A549 (cell line): ENCODE data around the gene ACVRL1. TPM values are rescaled to one million over a fixed set of nuclear protein-coding genes. Genes with fewer than 3 reads are reported as not detected.

Source experiments
- ATAC-seq, 2 experiments: fragments of 200-7000 bp in 1 of 2; fragments of >200 bp in 1 of 2; cut with Nextera tagmentation in 1 of 2; cut with Tn5 transposase in 1 of 2; 3 replicates each; pipeline versions ENCODE4 v1.8.0 to v1.9.1; 2018 to 2020; ENCODE audit warnings: mild to moderate bottlenecking in 1 of 2, moderate library complexity in 1 of 2
- CTCF ChIA-PET: fragments of 300-600 bp; sonication (Branson Sonifier 250); formaldehyde crosslinking; extraction: SDS; loops from one replicate; lab custom pipeline; 2021; ENCODE audit warnings: antibody characterized with exemption, inconsistent platforms; lab: Yijun Ruan, JAX
- POLR2A ChIA-PET: fragments of 350-600 bp; formaldehyde crosslinking; extraction: SDS; loops from one replicate; lab custom pipeline; 2021; ENCODE audit warnings: antibody characterized with exemption, inconsistent platforms; lab: Yijun Ruan, JAX
- DNase-seq, 2 experiments: peaks; one replicate each; pipeline versions ENCODE4 v3.0.0 to v3.0.0-alpha.2; 2011 to 2016; ENCODE audit warnings: low read depth in 1 of 2, low spot score in 1 of 2
- FAIRE-seq: peaks from 2 replicates; lab custom pipeline; 2011; peaks lifted over from hg19 to GRCh38; lab: Jason Lieb, UNC
- H3K27ac ChIP-seq, 2 experiments: fragments of >200 bp; sonication (Bioruptor Twin); formaldehyde crosslinking; 3 replicates each; pipeline ENCODE4 v1.5.1; 2016 to 2017
- H3K4me1 ChIP-seq: fragments of >200 bp; sonication (Bioruptor Twin); formaldehyde crosslinking; 3 replicates; pipeline ENCODE4 v1.6.1; 2016
- H3K4me2 ChIP-seq: fragments of >200 bp; sonication (Bioruptor Twin); formaldehyde crosslinking; 3 replicates; pipeline ENCODE4 v1.6.1; 2016
- H3K4me3 ChIP-seq: fragments of >200 bp; sonication (Bioruptor Twin); formaldehyde crosslinking; 3 replicates; pipeline ENCODE4 v1.5.1; 2016
- H3K9me3 ChIP-seq: fragments of >200 bp; sonication (Bioruptor Twin); formaldehyde crosslinking; 3 replicates; pipeline ENCODE4 v1.6.1; 2016
- CEBPB ChIP-seq, 2 experiments: fragments of >200 bp in 1 of 2; sonication (Bioruptor Twin) in 1 of 2; formaldehyde crosslinking in 1 of 2; IDR thresholded peaks; 2 replicates each; pipeline ENCODE4 v1.6.1; 2012 to 2016
- CHD2 ChIP-seq: fragments of 150-350 bp; IDR thresholded peaks from 2 replicates; pipeline ENCODE4 v1.6.1; 2014; ENCODE audit warnings: low read length; ENCODE audit not compliant: partially characterized antibody
- ESRRA ChIP-seq: fragments of 150-350 bp; IDR thresholded peaks from 2 replicates; pipeline ENCODE4 v1.6.1; 2014; ENCODE audit warnings: mild to moderate bottlenecking, low read length, borderline replicate concordance
- GATA3 ChIP-seq: IDR thresholded peaks from 2 replicates; pipeline ENCODE4 v1.6.1; 2012; ENCODE audit warnings: borderline replicate concordance
- HES2 ChIP-seq: fragments of >200 bp; sonication (Bioruptor Twin); formaldehyde crosslinking; IDR thresholded peaks from 2 replicates; pipeline ENCODE4 v1.6.1; 2016
- HOXA7 ChIP-seq: fragments of 250-450 bp; sonication (Bioruptor Pico); IDR thresholded peaks from 2 replicates; pipeline ENCODE4 v1.5.0; 2020; ENCODE audit warnings: mild to moderate bottlenecking, moderate library complexity
- HOXB13 ChIP-seq: fragments of 250-450 bp; sonication (Bioruptor Pico); IDR thresholded peaks from 2 replicates; pipeline ENCODE4 v1.5.0; 2020; ENCODE audit warnings: low read depth, mild to moderate bottlenecking, moderate library complexity
- HOXB5 ChIP-seq: fragments of 250-450 bp; sonication (Bioruptor Pico); IDR thresholded peaks from 2 replicates; pipeline ENCODE4 v1.5.0; 2020; ENCODE audit warnings: mild to moderate bottlenecking, moderate library complexity
- KDM1A ChIP-seq: fragments of 200-600 bp; sonication (generic); IDR thresholded peaks from 2 replicates; pipeline ENCODE4 v1.6.1; 2016; ENCODE audit warnings: low read depth, mild to moderate bottlenecking
- KDM5A ChIP-seq: fragments of 200-600 bp; sonication (generic); IDR thresholded peaks from 2 replicates; pipeline ENCODE4 v1.6.1; 2016; ENCODE audit warnings: antibody characterized with exemption, mild to moderate bottlenecking
- MAFK ChIP-seq: fragments of 450-650 bp; IDR thresholded peaks from 2 replicates; pipeline ENCODE4 v1.6.1; 2014; ENCODE audit not compliant: partially characterized antibody
- NFE2L2 ChIP-seq: fragments of 150-350 bp; conservative IDR thresholded peaks from 2 replicates; pipeline ENCODE4 v1.6.1; 2014; ENCODE audit warnings: low read length
- NPAS2 ChIP-seq: fragments of 250-450 bp; sonication (Bioruptor Pico); IDR thresholded peaks from 2 replicates; pipeline ENCODE4 v1.8.0; 2022; ENCODE audit warnings: mild to moderate bottlenecking, moderate library complexity, borderline replicate concordance
- PHF8 ChIP-seq: fragments of 200-600 bp; sonication (generic); IDR thresholded peaks from 2 replicates; pipeline ENCODE4 v1.6.1; 2016; ENCODE audit warnings: low read depth, mild to moderate bottlenecking, antibody characterized with exemption, moderate library complexity, borderline replicate concordance
- POLR2A ChIP-seq: IDR thresholded peaks from 2 replicates; pipeline ENCODE4 v1.6.1; 2012; ENCODE audit warnings: mild to moderate bottlenecking, low read length
- POLR2AphosphoS2 ChIP-seq: conservative IDR thresholded peaks from 2 replicates; pipeline ENCODE4 v1.6.1; 2012; ENCODE audit warnings: low read length, improper control_type of control experiment, inconsistent platforms
- RARB ChIP-seq: fragments of 250-450 bp; sonication (Bioruptor Pico); IDR thresholded peaks from 2 replicates; pipeline ENCODE4 v1.8.0; 2021; ENCODE audit warnings: mild to moderate bottlenecking, moderate library complexity
- TP53 ChIP-seq: fragments of 250-450 bp; sonication (Bioruptor Pico); IDR thresholded peaks from 2 replicates; pipeline ENCODE4 v1.5.0; 2021; ENCODE audit warnings: mild to moderate bottlenecking, moderate library complexity
- ZC3H11A ChIP-seq: fragments of 450-650 bp; IDR thresholded peaks from 2 replicates; pipeline ENCODE4 v1.6.1; 2014; ENCODE audit warnings: antibody characterized with exemption, mild to moderate bottlenecking
- WGBS: methylation state at CpG from one replicate; pipeline ENCODE4 v1.1.6; 2017; ENCODE audit errors: missing lambda C conversion rate; 5-methylcytosine and 5-hydroxymethylcytosine counted together
- polyA plus RNA-seq, 4 experiments: library from polyadenylated mRNA; depleted of rRNA in 3 of 4; stranded (reverse); fragments of >200 nt; fragmentation: RNase III in 1 of 4; extraction: RNeasy Plus Mini Kit Qiagen cat#74134 plus additional on column Dnase treatment in 1 of 4; gene quantifications; 2 replicates in 3 of 4; 3 replicates in 1 of 4; pipeline ENCODE4 v1.2.3, GENCODE V29; 2011 to 2017
- TF ChIP-seq, protein P1 (sequence below): fragments of >200 bp; sonication (Bioruptor Twin); formaldehyde crosslinking; IDR thresholded peaks from 3 replicates; pipeline ENCODE4 v1.5.1; 2016
- TF ChIP-seq, protein P2 (sequence below): fragments of >200 bp; sonication (Bioruptor Twin); formaldehyde crosslinking; IDR thresholded peaks from 3 replicates; pipeline ENCODE4 v1.6.1; 2016
- TF ChIP-seq, protein P3 (sequence below): IDR thresholded peaks from 2 replicates; pipeline ENCODE4 v1.6.1; 2012
- TF ChIP-seq, protein P4 (sequence below): fragments of 250-450 bp; sonication (Bioruptor Pico); IDR thresholded peaks from 2 replicates; pipeline ENCODE4 v1.5.0; 2021; ENCODE audit warnings: mild to moderate bottlenecking, moderate library complexity, borderline replicate concordance
- TF ChIP-seq, protein P5 (sequence below): IDR thresholded peaks from 2 replicates; pipeline ENCODE4 v1.6.1; 2012

ACVRL1 gene
- polyA plus RNA-seq, 2 of the 4 experiments (the other 2 are of a cell fraction) = 0.03 TPM; not detected in 1

GRCh38 chr12:51867796-51868428, 39.4 kb upstream of the ACVRL1 start:
- Histone ChIP-seq H3K27ac (no peak overlapping the region), H3K4me2 (no peak overlapping the region), H3K4me1 (no peaks in the 10 kb centered on the region), H3K4me3 (no peak overlapping the region), H3K9me3 (no peaks in the 10 kb centered on the region)
- ChIA-PET POLR2A (no interaction called here), CTCF (interaction anchor here (0.6 to 2.2 kb wide), 7 partner anchors 7 to 67 kb away, joined by 3 to 12 read pairs (median 3); no protein-coding TSS in a partner anchor)
- DNase-seq = no peak
- TF ChIP-seq MAFK (no peak), POLR2A (no peak), CHD2 (no peak), KDM5A (no peak), ESRRA (no peak), KDM1A (no peak), HOXB13 (CRISPR knock-in tag) (no peak), RARB (CRISPR knock-in tag) (no peak), GATA3 (no peak), HOXA7 (CRISPR knock-in tag) (no peak), POLR2AphosphoS2 (no peak), HOXB5 (CRISPR knock-in tag) (no peak)
- TF ChIP-seq, protein P1, sequence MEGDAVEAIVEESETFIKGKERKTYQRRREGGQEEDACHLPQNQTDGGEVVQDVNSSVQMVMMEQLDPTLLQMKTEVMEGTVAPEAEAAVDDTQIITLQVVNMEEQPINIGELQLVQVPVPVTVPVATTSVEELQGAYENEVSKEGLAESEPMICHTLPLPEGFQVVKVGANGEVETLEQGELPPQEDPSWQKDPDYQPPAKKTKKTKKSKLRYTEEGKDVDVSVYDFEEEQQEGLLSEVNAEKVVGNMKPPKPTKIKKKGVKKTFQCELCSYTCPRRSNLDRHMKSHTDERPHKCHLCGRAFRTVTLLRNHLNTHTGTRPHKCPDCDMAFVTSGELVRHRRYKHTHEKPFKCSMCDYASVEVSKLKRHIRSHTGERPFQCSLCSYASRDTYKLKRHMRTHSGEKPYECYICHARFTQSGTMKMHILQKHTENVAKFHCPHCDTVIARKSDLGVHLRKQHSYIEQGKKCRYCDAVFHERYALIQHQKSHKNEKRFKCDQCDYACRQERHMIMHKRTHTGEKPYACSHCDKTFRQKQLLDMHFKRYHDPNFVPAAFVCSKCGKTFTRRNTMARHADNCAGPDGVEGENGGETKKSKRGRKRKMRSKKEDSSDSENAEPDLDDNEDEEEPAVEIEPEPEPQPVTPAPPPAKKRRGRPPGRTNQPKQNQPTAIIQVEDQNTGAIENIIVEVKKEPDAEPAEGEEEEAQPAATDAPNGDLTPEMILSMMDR = no peak
- TF ChIP-seq, protein P2, sequence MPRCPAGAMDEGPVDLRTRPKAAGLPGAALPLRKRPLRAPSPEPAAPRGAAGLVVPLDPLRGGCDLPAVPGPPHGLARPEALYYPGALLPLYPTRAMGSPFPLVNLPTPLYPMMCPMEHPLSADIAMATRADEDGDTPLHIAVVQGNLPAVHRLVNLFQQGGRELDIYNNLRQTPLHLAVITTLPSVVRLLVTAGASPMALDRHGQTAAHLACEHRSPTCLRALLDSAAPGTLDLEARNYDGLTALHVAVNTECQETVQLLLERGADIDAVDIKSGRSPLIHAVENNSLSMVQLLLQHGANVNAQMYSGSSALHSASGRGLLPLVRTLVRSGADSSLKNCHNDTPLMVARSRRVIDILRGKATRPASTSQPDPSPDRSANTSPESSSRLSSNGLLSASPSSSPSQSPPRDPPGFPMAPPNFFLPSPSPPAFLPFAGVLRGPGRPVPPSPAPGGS = no peak
- 87% methylated on average over 12 of the region's 12 CpGs for WGBS
- FAIRE-seq = no peak
- no peak for ATAC-seq

DNA sequence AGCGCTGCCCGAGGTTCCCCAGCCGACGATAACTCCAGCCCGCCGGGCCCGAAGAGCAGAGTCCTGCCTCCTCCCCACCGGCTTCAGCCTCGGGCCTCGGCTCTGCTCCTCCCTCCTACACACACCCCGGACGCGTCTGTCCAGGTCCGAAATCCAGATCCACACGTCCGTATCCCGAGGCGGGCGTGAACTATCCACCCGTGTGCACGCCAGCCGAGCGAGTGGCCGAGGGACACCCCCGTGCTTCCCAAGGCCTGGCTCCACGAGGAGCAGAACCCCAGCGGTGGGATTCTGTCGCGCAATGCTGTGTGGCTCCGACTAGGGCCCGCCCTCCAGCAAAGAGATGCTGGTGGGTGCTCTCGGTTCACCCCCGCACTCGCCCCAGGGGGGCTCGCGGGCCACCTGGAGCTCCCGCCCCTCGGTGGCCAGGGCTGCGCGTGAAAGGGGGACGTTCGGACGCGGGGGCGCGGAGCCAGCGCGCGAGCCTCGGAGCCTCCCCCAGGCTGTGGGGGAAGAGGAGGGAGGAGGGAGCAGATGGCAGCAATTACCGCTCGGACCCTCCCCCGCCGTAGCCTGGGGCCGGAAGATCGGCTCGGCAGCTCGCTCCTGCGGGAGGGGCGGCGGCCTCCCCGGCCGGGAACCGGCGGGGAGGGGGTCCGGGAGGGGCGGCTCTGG, 38.3 kb upstream of the ACVRL1 start:
- WGBS = 88% methylated on average over 54 of the region's 67 CpGs
- POLR2A ChIA-PET = no interaction called here
- H3K4me3 ChIP-seq = no peak overlapping the region

More for the DNA sequence above, 38.3 kb upstream of the ACVRL1 start:
- ATAC-seq (no peak), FAIRE-seq (no peak), DNase-seq (no peak)
- H3K27ac ChIP-seq = no peak overlapping the region
- H3K4me2 ChIP-seq = no peak overlapping the region
- H3K4me1 ChIP-seq = no peaks in the 10 kb centered on the region
- H3K9me3 ChIP-seq = no peaks in the 10 kb centered on the region
- TF ChIP-seq ESRRA (no peak), PHF8 (no peak), POLR2AphosphoS2 (no peak), GATA3 (no peak), NFE2L2 (no peak), ZC3H11A (no peak), KDM1A (no peak), TP53 (CRISPR knock-in tag) (no peak), NPAS2 (no peak), CEBPB (IDR thresholded peaks at IDR 0.05) (no peak), HES2 (no peak), MAFK (no peak)
- TF ChIP-seq, protein P3, sequence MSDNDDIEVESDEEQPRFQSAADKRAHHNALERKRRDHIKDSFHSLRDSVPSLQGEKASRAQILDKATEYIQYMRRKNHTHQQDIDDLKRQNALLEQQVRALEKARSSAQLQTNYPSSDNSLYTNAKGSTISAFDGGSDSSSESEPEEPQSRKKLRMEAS = no peak
- TF ChIP-seq, protein P4, sequence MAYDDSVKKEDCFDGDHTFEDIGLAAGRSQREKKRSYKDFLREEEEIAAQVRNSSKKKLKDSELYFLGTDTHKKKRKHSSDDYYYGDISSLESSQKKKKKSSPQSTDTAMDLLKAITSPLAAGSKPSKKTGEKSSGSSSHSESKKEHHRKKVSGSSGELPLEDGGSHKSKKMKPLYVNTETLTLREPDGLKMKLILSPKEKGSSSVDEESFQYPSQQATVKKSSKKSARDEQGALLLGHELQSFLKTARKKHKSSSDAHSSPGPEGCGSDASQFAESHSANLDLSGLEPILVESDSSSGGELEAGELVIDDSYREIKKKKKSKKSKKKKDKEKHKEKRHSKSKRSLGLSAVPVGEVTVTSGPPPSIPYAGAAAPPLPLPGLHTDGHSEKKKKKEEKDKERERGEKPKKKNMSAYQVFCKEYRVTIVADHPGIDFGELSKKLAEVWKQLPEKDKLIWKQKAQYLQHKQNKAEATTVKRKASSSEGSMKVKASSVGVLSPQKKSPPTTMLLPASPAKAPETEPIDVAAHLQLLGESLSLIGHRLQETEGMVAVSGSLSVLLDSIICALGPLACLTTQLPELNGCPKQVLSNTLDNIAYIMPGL = no peak
- TF ChIP-seq, protein P2 = no peak
- TF ChIP-seq, protein P5, sequence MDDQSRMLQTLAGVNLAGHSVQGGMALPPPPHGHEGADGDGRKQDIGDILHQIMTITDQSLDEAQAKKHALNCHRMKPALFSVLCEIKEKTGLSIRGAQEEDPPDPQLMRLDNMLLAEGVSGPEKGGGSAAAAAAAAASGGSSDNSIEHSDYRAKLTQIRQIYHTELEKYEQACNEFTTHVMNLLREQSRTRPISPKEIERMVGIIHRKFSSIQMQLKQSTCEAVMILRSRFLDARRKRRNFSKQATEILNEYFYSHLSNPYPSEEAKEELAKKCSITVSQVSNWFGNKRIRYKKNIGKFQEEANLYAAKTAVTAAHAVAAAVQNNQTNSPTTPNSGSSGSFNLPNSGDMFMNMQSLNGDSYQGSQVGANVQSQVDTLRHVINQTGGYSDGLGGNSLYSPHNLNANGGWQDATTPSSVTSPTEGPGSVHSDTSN = no peak
- CTCF ChIA-PET = no interaction called here
